Measurements from ENCODE around the gene MRPL34.
"Not testable (repeated sequence)": the region's sequence is repeated elsewhere in the genome, so short reads cannot be mapped to it uniquely, and the experiment has no call there.

Gene MRPL34

DNA sequence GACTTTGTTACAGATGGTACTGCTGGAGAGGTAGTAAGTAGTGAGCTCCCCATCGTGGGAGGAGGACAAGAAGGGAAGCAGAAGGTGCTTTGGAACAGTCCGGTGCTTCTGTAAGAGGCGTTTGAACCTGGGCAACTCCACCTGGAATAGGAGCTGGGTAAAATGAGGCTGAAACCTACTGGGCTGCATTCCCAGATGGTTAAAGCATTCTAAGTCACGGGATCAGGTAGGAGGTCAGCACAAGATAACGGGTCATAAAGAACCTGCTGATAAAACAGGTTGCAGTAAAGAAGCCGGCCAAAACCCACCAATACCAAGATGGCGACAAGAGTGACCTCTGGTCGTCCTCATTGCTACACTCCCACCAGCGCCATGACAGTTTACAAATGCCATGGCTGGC is 18.9 kb upstream of the MRPL34 start:
- no peak overlapping the region for H3K4me3 Mint-ChIP-seq
- H3K27ac Mint-ChIP-seq, result no peak overlapping the region
- TF ChIP-seq, protein P1, sequence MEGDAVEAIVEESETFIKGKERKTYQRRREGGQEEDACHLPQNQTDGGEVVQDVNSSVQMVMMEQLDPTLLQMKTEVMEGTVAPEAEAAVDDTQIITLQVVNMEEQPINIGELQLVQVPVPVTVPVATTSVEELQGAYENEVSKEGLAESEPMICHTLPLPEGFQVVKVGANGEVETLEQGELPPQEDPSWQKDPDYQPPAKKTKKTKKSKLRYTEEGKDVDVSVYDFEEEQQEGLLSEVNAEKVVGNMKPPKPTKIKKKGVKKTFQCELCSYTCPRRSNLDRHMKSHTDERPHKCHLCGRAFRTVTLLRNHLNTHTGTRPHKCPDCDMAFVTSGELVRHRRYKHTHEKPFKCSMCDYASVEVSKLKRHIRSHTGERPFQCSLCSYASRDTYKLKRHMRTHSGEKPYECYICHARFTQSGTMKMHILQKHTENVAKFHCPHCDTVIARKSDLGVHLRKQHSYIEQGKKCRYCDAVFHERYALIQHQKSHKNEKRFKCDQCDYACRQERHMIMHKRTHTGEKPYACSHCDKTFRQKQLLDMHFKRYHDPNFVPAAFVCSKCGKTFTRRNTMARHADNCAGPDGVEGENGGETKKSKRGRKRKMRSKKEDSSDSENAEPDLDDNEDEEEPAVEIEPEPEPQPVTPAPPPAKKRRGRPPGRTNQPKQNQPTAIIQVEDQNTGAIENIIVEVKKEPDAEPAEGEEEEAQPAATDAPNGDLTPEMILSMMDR (IDR thresholded peaks at IDR 0.05), result no peak
- H3K9me3 Mint-ChIP-seq, result no peaks in the 10 kb centered on the region
- no peaks in the 10 kb centered on the region for H3K36me3 Mint-ChIP-seq (ENCODE audit: low read depth)
- DNase-seq, result no peak
- H3K27me3 Mint-ChIP-seq (ENCODE audit: low read depth, poor library complexity), result peaks cover 36% of the 10 kb centered on the region
- H3K4me1 Mint-ChIP-seq, result peaks cover 9% of the 10 kb centered on the region

DNA sequence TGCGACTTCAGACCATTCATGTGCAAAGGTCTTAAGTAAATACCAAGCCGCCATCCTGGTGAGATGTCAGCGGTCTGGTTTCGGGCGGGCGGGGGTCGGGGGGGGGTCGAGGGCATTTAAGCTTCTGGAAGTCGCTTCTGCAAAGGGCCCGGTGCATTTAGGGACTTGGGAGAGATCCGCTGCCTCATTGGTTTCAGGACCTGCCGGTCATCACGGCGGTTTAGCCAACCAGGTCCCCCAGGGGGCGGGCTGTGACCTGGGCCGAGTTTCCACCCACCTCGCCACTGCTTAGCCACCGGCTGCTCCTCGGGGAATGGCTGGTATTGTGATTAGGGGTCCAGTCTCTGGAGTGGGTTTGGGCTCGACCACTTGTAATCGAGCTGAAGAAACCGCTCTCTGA is 16.2 kb upstream of the MRPL34 start:
- H3K4me1 Mint-ChIP-seq, result peaks cover 14% of the 10 kb centered on the region
- peaks cover 1% of the 10 kb centered on the region for H3K36me3 Mint-ChIP-seq (ENCODE audit: low read depth)
- peaks cover 18% of the 10 kb centered on the region for H3K27me3 Mint-ChIP-seq (ENCODE audit: low read depth, poor library complexity)
- TF ChIP-seq, protein P1 (IDR thresholded peaks at IDR 0.05), result no peak
- no peak overlapping the region for H3K27ac Mint-ChIP-seq
- H3K4me3 Mint-ChIP-seq, result no peak overlapping the region
- DNase-seq, result peak; percentile 84
- no peaks in the 10 kb centered on the region for H3K9me3 Mint-ChIP-seq

DNA sequence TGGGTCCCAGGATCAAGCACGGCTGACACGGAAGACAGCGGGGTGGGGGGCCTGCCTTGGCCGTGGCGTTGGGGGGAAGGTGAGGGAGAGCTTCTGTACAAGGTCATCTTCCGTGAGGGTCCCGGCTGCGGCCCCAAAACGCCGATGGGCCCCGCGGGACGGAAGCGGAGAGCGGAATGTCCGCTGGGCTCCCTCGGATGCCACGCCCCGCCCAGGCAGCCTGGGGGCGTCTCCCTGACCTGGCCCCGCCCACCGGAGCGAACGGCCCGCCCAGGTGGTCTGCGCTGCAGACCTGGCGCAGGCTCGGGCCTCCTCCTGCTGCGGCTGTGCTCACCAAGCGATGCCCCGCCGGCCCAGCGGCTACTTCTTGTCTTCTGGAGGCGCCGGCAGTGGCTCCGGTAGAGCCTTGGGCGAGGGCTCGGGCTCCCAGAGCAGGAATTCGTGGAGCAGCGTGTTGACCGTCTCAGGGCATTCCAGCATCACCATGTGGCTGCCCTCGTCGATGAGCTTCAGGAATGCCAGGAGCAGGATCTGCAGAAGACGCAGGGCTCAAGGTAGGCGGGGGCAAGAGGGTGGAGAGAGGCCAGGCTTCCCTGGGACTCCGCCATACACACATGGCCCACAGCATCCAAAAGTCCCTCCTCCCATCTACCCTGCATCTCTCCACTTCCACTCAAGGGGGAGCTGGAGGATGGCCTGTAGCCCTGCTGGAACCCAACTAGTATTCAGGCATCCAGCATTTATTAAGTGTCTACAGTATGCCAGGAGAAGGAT is 13.2 kb upstream of the MRPL34 start:
- Mint-ChIP-seq H3K9me3 (no peaks in the 10 kb centered on the region), H3K4me1 (peaks cover 14% of the 10 kb centered on the region), H3K4me3 (peak overlapping the region; percentile 79), H3K27ac (peak overlapping the region; percentile 96), H3K36me3 (ENCODE audit: low read depth) (peaks cover 23% of the 10 kb centered on the region), H3K27me3 (ENCODE audit: low read depth, poor library complexity) (peaks cover 11% of the 10 kb centered on the region)
- TF ChIP-seq, protein P1 (IDR thresholded peaks at IDR 0.05), result peak; percentile 42
- DNase-seq, result peak; percentile 92

DNA sequence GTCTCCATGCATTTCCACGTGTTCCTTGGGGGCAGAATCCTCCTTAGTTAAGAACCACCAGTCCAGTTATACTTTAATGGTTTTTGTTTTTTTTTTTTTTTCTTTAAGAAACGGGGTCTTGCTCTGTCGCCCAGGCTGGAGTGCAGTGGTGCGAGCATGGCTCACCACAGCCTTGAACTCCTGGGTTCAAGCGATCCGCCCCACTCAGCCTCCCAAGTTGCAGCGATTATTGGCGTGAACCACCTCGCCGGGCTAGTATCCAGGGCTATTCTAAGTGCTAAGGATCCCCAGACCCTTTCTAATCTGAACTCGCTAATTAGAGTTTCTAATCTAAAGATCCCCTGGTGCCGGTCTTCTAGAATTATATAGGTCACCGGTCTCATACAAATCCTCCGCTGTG is 12.1 kb upstream of the MRPL34 start:
- peaks cover 5% of the 10 kb centered on the region for H3K9me3 Mint-ChIP-seq
- TF ChIP-seq, protein P1 (IDR thresholded peaks at IDR 0.05), result no peak
- peaks cover 11% of the 10 kb centered on the region for H3K27me3 Mint-ChIP-seq (ENCODE audit: low read depth, poor library complexity)
- peaks cover 34% of the 10 kb centered on the region for H3K36me3 Mint-ChIP-seq (ENCODE audit: low read depth)
- peaks cover 10% of the 10 kb centered on the region for H3K4me1 Mint-ChIP-seq
- no peak for DNase-seq
- H3K27ac Mint-ChIP-seq, result no peak overlapping the region
- peak overlapping the region; percentile 30 for H3K4me3 Mint-ChIP-seq

DNA sequence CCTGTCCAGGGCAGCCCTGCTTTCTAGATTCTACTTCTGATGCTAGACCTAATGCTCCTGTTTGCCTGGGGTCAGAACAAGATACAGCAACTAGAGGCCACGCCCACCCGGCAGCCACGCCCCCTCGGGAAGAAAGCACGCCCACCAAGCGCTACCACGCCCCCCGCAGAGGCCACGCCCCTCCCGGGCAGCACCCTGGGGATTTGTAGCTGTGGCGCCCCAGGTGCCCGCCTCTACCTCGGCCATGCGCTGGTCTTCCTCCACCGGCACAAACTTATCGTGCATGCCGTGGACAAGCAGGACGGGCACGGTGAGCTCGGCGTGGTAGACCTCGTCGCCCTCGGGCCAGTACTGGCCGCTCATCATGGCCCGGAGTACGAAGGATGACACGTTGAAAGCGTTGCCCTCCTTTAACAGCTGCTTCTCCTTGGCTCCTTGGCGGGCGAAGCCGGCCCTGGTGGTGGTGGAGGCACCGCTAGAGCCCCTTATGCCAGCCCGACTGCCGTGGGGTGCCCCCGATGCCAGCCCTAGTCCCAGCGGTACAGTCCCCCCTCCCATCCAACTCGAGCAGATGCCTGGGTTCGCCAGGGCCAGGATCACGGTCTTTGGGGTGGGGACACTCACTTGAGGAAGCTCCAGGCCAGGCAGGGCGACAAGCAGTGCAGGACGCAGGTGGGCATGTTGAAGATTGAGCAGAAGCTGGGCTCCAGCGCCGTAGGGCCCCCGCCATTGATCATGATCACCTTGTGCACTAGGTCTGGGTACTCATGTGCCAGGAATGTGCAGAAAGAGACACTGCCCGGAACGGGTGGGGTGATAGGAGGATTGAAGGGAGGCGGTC is 11.4 kb upstream of the MRPL34 start:
- Mint-ChIP-seq H3K27me3 (ENCODE audit: low read depth, poor library complexity) (peaks cover 11% of the 10 kb centered on the region), H3K36me3 (ENCODE audit: low read depth) (peaks cover 39% of the 10 kb centered on the region), H3K4me1 (peaks cover 10% of the 10 kb centered on the region), H3K4me3 (peak overlapping the region; percentile 30), H3K27ac (no peak overlapping the region), H3K9me3 (peaks cover 9% of the 10 kb centered on the region)
- peak; percentile 63 for DNase-seq
- TF ChIP-seq, protein P1 (IDR thresholded peaks at IDR 0.05), result no peak

DNA sequence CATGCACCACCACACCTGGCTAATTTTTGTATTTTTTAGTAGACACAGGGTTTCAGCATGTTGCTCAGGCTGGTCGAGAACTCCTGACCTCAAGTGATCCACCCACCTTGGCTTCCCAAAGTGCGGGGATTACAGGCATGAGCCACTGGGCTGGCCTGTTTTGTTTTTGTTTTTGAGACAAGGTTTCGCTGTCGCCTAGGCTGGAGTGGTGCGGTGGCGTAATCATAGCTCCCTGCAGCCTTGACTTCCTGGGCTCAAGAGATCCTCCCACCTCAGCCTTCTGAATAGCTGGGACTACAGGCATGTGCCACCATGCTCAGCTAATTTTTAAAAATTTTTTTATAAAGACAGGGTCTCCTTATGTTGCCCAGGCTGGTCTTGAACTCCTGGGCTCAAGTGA is 10.1 kb upstream of the MRPL34 start:
- not testable (repeated sequence) for H3K4me1 Mint-ChIP-seq; H3K27ac Mint-ChIP-seq; H3K4me3 Mint-ChIP-seq; H3K9me3 Mint-ChIP-seq; H3K27me3 Mint-ChIP-seq (ENCODE audit: low read depth, poor library complexity); DNase-seq
- peaks cover 47% of the 10 kb centered on the region for H3K36me3 Mint-ChIP-seq (ENCODE audit: low read depth)

All from nephron progenitor cell (in vitro differentiated cells).